ENCODE data around the gene ZNF800. TPM values are rescaled to one million over a fixed set of nuclear protein-coding genes. Genes with fewer than 3 reads are reported as not detected.

The ZNF800 gene
- total RNA-seq, 2 donors from 2014 or later = 22.2 to 26.0 TPM

DNA sequence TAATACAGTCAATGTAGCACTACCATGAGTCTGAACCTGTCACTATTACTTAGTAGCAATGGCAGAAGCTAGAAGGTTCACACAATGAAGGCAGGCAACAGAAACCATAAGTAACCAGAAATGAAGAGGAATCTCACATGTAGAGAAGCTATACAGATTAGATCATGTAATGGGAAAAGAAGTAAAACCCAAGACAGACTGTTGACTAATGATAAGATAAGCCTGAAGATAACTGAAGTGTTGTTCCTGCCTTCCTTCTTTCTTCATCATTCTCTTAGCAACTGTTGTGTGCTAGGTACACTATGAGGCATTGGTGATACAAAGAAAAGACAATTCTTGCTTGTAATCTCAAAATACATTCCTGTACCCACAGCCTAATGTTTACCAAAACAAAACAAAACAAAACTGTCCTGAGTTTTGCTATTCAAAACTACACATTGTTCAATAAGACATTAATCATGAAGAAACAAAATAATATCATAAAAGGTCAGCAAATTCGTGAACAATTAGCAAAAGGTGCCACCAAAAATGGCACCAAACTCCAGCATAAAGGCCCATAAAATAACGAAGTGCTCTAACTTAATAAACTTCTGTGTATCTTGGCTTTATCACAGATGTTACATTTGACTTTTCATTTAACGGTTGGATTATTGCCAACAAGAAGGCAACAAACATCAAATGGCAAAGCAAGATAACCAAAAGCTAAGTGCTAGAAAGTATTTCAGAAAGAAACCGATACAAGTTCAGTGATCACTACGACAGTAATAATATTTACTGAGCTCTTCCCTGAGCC is 27.1 kb downstream of the ZNF800 start:
- ATAC-seq (no peak), DNase-seq (no peak)
- intact Hi-C loops (cut with DNase I) = no loop called here

DNA sequence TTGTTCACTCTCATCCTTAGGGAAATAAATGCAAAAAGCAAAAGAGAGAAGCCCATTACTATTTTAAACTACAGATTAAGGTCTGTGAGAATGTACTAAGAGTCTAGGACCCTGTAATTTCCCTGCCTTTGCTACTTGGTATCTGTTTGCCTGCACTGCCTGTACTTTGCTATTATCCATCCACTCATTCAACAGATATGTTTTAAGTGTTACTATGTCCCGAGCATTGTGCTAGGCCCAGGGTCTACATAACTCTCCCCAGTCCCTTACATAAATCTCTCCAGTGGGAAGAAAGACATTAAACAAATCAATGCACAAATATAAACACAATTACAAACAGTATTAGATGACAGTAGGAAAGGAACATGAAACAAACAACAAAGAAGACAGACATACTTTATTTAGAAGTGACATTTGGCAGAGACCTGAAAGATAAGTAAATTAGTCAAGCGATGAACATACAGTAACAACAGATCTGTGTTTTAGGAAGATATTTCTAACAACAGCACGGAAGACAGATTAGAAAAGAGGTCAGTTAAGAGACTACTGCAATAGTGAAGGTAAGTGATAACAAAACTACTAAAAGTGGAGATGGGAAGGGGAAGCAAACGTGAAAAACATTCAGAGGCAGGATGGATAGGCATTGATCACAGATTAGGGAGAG is 30.0 kb downstream of the ZNF800 start:
- ATAC-seq (peak in 1 of 2 donors; percentile 49), DNase-seq (no peak)
- intact Hi-C loops (cut with DNase I) = no loop called here

DNA sequence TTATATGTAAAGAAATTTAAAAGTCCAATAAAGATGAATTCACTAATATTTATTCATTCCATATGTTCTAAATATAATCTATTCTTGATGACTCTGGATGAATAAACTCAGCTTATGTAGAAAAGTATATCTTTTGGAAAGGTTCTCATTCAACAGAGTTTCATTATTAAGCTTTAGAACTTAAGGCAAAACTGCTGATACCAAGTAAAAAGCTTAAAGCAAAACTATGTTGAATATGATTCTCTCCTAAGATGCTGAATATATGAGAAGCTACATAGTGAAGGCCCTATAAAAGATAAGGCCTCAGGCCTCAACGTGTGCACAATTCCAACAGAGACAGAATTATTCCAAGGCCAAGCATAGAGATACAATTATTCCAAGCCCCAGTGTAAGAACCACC is 30.8 kb downstream of the ZNF800 start:
- intact Hi-C loops (cut with DNase I) = no loop called here
- ATAC-seq = no peak
- no peak for DNase-seq

DNA sequence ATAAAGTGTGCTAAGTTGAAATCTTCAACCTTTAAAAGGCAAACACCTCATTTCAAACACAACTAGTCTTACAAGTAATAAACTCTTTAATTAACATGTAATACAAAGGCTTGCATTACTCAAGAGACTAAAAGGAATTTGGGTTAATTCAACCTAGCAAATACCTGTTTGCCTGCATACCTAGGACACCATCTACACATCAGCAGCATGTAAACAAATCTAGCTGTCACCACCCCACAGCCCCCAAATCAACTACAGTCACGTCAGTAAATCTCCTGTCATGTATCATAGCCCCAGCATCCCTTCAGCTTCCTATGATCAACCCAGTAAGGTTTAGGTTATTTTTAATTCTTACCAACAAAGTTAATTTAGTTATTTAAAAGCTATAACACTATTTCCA is 33.5 kb downstream of the ZNF800 start:
- ATAC-seq = no peak

DNA sequence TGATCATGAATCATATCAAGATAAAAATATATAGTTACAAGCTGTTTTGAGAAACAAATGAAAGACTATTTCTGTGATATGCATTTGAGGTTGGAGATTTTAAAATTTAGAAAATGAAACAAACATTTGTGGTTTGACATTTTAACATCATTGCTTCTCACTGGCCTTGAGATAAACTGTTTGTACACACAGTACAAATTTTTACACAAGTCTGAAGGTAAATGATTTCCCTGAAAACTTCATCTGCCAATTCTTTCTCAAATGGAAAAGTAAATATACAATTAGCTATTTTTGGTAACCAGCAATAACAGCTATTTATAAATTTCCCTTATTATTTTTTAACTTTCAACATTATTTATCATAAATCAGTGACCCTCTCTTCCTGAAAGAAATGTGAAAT is 38.6 kb downstream of the ZNF800 start:
- intact Hi-C loops (cut with DNase I) = no loop called here
- ATAC-seq (no peak), DNase-seq (no peak)

More for the DNA sequence above, 33.5 kb downstream of the ZNF800 start:
- intact Hi-C loops (cut with DNase I) = no loop called here
- DNase-seq = no peak

DNA sequence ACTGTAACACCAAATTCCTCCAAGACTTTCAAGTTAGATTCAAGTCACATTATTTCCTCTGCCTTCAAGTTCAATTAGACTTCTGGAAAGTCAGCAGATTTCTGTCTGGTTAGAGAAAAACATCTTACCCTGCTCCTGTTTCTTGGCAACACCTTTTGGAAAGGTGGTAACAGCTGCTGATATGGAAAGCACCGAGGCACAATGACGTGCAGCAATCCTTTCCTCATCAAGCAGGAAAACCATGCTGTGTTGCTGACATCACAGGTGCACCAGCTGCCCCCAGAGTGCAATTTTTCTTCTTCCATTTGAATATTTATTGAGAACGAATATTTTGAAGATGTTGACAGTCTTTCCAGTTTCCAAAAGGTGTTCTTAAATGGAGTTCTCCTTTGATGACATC is 41.9 kb downstream of the ZNF800 start:
- no peak for ATAC-seq
- intact Hi-C loops (cut with DNase I) = no loop called here
- no peak for DNase-seq

DNA sequence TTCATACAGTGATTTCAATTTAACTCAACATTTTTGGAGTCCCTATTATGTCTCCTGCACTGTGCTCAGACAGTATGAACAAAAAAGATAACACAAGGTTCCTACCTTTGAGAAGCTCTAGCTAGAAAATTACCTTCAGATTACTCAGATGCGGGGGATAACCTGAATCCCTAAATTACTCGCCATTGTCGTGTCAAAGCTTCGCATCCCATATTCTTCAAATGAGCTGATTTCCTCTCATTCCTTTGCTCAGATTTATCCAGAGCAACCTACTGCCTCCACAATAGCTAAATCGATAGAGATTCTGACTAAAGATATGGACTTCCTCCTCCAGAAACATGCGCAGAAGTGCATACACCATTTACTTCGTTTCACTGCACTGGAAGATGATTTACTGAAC is 42.6 kb downstream of the ZNF800 start:
- DNase-seq (no peak), ATAC-seq (no peak)
- intact Hi-C loops (cut with DNase I) = no loop called here

DNA sequence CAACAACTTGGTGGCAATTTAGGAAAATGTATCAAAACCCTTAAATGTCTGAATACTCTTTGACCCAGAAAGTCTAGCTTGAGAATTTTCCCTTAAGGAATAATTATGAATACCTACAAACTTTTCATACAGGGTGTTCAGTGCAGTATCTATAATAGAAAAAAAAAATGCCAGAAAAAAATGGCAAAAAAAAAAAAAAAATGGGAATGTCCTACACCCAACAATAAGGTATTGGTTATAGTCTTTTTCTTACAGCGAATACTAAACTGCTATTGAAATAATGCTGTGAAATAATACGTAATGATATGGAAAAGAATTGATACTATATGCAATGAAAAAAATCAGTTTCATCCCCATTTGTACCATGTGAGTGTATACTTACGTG is 44.3 kb downstream of the ZNF800 start:
- intact Hi-C loops (cut with DNase I) = no loop called here
- DNase-seq (no peak), ATAC-seq (no peak)

DNA sequence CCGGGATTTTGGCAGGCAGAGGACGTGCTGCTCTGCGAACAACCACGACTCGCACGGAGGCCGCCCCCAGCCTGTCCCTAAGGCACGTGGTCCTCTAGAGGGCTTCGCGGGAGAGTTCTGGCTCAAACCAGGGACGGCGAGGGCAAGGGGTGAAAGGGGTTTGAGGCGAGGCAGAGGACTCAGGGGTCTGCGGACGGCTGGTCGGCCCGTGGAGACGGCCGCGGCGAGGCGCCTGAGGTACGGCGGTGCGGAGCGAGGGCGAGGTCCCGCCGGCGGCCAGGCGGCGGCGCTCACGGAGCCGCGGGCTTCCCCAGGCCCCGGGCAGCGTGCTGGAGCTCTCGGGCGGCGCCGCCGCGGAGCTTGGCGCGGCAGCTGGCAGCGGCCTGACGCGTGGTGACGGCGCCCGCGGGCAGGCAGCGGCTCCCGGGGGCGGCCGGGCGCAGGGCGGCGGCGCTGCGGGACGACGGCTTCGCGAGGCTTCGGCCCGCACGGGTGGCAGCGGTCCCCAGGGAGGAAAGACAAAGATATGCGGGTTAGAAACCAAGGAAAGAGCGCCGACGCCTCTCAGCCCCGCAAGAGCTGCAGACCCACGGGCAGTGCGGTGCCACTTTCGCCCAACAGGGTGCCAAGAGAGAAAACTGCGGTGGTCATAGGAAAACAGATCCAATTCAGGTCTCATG is 44.8 kb downstream of the ZNF800 start:
- intact Hi-C loops (cut with DNase I) = no loop called here
- DNase-seq (peak; percentile 70), ATAC-seq (peak; percentile 97 to 98)

DNA sequence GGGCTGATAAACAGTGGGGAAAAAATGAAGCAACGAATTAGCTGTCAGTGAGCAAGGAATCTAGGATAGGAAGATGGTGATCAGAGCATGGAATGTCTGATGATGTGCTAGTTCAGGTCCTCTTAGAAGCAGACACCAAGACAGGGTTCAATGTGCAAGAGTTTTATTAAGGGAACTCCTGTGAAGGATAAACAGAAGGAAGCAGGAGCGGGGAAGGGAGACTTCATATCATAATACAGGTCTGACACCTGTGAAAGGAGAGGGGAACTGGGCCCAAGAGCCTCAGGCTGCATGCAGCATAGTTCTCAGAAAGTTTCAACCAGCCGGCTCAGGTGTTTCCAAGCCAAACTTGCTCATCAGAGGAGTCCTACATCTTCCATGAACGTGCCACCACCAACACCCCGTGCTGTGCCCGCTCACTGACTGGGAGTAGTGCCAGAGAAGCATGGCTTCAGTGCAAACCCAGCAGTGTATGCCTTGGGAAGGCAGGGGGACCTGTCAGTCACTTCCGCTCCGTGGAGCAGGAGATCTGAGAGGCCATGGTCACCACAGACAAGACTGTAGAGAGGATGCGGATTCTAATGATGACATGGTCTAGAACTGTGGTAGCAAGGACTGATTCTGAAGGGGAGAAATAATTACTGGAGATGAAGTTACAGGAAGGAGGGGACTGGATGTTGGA is 45.8 kb downstream of the ZNF800 start:
- intact Hi-C loops (cut with DNase I) = no loop called here
- DNase-seq (no peak), ATAC-seq (no peak)

DNA sequence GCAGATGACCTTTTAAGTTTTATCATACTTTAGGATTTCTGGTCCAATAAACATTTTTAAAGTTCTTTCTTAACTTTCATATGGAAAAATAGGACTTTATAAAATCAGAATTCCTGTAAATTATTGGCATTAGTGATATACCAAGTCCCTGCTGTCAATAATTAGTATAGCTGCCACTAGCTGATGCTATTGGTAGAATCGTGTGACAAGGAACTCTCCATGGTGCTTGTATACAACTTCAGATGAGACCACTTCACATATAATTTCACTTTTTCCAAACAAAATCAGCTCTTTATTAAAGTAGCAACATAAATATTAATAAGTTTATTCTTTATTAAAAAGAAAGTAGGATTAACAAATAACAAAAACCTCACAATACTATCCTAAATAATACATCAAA is 49.9 kb downstream of the ZNF800 start:
- intact Hi-C loops (cut with DNase I) = no loop called here
- no peak for DNase-seq
- no peak for ATAC-seq

DNA sequence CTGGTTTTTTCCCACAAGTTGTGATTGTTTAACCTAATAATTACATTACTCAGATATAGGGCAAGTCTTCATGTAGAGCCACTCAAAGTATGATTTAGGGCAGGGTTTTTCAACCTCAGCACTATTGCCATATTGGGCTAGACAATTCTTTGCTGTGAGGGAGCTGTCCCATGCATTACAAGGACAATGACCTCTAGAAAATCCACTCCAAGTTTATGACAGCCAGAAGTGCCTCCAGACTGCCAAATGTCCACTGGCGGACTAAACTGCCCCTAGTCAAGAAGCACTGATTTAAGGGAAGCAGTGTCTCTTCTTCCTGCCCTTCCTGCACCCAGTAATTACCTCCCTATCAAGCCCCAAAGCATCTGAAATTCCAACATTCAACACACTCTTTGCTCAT is 54.4 kb downstream of the ZNF800 start:
- DNase-seq = no peak
- intact Hi-C loops (cut with DNase I) = no loop called here
- ATAC-seq = peak in 1 of 2 donors; percentile 44

DNA sequence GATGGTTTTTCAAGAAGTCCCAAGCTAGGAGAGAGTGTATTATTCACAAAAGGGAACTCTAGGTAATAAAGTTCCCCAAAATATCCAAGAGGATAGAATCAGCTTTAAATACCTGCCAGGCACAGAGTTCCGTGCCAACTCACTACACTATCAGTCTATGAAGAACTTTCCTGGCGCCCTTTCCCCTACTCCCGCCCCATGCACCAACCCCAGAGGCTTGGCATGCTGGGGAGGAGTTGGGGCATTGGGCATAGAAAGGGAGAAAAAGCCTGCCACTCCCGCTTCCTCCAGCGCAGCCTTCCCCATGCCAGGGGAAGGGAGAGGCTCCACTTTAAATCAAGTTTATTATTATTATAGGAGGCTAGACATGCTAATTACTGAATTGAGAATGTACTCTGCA is 54.9 kb downstream of the ZNF800 start:
- DNase-seq (no peak), ATAC-seq (peak; percentile 63 to 85)
- intact Hi-C loops (cut with DNase I) = no loop called here

DNA sequence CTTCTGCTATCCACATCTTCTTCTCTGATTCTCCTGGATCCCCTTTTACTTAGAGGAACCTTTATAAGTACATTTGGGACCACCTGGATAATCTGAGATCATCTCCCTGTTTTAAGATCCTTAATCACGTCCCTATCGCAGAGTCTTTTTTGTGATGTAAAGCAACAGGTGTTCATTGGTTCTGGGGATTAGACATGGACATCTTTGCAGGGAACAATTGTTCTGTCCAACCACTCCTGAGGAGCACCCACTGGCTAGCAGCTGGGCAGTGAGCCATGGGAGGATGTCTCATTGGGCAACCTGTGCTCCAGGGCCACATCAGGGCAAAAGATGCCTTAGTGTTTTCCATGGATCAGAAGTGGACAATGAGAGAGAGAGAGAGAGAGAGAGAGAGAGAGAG is 56.0 kb downstream of the ZNF800 start:
- intact Hi-C loops (cut with DNase I) = no loop called here
- DNase-seq = no peak

DNA sequence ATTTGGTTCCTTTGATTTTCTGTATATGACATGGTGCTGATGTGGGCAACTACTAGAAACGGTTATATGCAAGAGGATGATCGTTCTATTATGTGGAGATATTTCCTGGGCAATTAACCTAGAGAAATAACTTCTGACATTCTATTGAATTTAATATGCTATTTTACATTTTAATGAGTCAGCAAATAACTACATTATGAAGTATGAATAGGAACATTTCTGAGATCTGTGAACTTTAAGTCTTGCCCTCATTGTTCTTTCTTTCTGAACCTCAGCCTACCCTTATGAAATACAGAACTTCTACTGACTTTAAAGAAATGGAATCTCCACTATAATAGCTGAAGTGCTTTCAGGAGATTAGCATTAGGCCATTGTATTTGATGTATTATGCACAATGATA is 59.6 kb downstream of the ZNF800 start:
- intact Hi-C loops (cut with DNase I) = no loop called here
- ATAC-seq (no peak), DNase-seq (no peak)

More for the DNA sequence above, 56.0 kb downstream of the ZNF800 start:
- no peak for ATAC-seq

DNA sequence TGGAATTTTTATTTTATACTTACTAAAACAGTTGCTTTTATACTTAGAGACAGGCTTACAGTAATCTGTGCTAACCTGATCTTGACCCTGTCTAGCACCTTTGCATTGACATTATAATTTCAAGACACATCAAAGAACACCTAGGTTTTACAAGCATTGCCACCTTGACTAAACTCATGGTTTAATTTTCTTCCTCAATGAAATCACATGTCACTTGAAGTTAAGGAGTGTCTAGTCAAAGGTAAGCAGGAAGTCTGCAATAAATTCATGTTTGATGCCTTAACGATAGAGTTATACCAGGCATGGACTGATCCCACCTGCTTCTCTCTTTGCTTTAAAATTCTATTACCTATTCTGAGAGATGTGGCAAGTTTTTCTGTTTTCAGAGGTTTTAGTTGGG is 62.4 kb downstream of the ZNF800 start:
- intact Hi-C loops (cut with DNase I) = no loop called here
- DNase-seq (no peak), ATAC-seq (no peak)

DNA sequence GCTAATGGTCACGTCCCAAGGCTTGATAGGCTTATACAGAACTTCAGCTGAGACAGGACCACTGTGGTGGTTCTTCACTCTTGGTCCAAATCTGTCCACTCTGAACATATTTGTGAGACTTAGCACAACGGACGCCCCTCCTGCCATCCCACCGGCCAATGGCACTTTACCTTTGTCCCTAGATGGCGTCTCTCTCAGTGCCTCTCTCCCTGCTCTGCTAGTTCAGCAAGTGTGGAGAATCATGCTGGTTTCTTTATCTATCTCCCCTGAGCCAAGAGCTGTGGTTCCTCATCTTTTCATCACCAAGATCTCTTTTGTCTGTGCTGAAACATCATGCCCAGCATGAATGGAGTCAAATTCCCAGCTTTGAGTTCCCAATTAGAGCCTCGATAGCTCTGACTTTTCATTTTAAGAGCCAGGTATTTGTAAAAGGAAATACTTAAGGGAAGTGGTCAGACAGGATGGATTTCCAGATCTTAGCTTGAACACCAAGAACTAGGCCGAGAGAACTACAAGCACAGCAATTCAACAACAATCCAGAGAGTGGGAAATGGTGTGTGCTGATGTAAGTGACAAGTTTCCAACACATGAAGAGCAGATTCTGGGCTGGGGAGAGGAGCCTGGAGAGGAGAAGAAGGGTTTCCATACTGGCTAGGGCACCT is 69.5 kb downstream of the ZNF800 start:
- ATAC-seq = no peak
- no peak for DNase-seq
- intact Hi-C loops (cut with DNase I) = no loop called here

DNA sequence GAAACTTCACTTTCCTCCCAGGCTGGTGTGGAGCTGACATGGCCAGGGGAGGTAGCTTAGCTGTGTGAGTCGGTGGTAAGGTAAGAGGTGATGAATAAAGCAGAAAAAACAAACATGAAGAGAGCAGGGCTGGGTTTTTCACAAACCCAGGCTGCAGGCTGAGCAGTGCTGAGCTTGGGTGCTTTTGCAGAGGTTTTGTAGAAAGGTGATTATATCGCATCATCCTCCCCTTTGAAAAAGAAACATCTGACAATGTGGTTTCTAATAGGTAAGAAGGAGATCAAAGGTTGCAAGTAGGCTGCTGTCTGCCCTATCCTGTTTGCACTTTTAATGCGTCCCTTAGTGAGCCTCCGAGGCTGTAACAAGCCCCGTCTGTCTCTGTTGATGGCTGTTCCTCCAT is 70.2 kb downstream of the ZNF800 start:
- ATAC-seq (no peak), DNase-seq (no peak)
- intact Hi-C loops (cut with DNase I) = no loop called here

DNA sequence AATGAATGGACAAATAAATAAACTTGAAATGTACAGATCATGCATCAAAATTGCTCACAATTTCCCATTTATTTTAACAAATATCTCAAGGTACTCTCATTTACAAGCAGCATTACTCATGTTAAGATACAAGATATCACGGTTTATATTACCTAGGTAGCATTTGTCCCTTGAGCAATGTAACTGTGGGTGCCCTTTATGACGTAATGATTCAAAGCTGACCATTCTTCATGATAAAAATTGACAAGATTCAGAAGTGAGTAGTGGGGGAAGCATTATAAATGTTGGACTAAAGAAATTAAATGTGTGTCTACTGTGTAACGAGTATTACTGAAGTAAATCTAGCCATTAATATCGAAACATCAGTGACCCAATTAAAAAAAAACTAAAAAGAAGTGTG is 71.5 kb downstream of the ZNF800 start:
- intact Hi-C loops (cut with DNase I) = no loop called here
- ATAC-seq = no peak
- DNase-seq = no peak

Measured in left cardiac atrium (tissue), 4 donors.